ENCODE results near the gene CFAP73. TPM values are rescaled to one million over a fixed set of nuclear protein-coding genes. Genes with fewer than 3 reads are reported as not detected.

Gene CFAP73
- total RNA-seq, 1 donor from 2014 or later = 6.9 TPM

- peak; percentile 32 for DNase-seq
These were observed 7.2 kb upstream of the CFAP73 start for GRCh38 chr12:113142173-113142885.

DNA sequence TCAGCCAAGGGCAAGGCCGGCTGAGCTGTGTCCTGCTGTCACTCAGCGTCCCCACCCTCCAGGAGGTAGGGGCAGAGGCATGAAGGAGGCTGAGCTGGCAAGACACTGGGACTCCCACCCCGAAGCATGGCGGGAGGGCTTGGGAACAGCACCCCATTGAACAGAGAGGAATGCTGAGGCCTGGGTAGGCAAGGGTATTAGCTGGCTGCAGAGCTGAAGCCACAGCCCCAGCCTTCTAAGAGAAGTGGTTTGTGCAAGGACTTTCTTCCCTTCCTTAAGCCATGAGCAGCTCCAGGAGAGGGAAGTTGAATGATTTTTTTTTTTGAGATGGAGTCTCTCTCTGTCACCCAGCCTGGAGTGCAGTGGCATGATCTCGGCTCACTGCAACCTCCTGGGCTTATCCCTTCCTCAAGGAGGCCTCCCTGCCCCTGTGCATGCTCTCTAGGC is 6.6 kb upstream of the CFAP73 start:
- no peak for DNase-seq

DNA sequence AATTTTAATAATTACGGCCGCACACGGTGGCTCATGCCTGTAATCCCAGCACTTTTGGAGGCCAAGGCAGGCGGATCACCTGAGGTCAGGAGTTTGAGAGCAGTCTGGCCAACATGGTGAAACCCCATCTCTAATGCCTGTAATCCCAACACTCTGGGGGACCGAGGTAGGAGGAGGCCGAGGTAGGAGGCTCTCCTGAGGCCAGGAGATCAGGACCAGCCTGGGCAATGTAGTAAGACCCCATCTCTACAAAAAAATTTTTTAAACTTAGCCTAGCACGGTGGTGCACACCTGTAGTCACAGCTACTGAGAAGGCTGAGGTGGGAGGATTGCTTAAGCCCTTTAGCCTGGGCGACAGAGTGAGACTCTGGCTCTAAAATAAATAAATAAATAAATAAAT is 5.6 kb upstream of the CFAP73 start:
- no peak for DNase-seq

- DNase-seq = no peak
These were observed 4.7 kb upstream of the CFAP73 start for GRCh38 chr12:113144806-113145205.

DNA sequence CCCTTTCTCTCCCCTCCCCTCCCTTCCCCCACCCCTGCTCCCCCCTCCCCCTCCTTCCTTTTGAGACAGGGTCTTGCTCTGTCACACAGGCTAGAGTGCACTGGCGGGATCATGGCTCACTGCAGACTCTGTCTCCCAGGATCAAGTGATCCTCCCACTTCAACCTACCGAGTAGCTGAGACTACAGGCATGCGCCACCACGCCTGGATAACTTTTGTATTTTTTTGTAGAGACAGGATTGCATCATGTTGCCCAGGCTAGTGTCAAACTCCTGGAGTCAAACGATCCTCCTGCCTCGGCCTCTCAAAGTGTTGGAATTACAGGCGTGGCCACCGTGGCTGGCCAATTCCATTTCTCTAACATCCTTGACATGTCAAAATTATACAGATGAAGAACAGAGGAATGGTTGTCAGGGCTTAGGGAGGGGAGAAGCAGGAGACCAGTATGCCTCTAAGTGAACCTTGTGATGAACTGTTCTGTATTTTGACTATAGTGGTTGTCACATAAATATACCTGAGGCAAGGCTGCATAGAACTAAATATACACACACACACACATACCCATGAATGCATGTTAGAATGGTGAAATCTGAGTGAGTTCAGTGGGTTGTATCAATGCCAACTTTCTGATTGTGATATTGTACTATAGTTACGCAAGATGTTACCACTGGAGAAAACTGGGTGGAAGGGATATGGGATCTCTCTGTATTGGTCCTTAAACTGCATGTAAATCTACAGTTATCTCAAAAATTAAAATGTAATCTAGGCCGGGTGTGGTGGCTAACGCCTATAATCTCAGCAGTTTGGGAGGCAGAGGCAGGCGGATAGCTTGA is 3.6 kb upstream of the CFAP73 start:
- no peak for DNase-seq

DNA sequence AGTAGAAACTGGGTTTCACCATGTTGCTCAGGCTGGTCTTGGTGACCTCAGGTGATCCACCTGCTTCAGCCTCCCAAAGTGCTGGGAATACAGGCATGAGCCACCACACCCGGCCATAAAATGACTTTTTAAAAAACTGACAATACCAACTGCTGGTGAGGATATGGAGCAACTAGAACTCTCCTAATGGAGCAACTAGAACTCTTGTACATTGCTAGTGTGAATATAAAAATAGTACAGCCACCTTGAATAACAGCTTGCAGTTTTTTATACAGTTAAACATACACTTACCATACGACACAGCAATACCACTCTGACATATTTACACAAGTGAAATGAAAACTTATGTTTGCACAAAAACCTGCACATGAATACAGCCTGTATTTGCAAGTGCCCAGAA is 2.5 kb upstream of the CFAP73 start:
- no peak for DNase-seq

DNA sequence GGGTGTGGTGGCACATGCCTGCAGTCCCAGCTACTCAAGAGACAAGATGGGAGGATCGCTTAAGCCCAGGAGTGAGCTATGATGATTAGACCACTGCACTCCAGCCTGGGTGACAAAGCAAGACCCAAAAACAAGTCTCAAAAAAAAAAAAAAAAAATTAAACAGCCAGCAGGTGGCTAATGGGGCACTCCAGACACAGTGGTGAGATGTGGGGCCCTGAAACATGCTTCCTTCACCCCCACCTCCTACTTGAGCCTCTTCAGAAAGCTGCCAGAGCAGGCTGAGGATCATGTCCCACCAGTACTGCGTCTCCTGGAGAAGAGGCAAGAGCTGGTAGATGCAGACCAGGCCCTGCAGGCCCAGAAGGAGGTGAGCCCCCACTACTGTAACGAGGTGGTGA is 2.1 kb downstream of the CFAP73 start:
- DNase-seq = no peak

- DNase-seq = no peak
These were observed 2.8 kb downstream of the CFAP73 start for GRCh38 chr12:113152196-113152834.

DNA sequence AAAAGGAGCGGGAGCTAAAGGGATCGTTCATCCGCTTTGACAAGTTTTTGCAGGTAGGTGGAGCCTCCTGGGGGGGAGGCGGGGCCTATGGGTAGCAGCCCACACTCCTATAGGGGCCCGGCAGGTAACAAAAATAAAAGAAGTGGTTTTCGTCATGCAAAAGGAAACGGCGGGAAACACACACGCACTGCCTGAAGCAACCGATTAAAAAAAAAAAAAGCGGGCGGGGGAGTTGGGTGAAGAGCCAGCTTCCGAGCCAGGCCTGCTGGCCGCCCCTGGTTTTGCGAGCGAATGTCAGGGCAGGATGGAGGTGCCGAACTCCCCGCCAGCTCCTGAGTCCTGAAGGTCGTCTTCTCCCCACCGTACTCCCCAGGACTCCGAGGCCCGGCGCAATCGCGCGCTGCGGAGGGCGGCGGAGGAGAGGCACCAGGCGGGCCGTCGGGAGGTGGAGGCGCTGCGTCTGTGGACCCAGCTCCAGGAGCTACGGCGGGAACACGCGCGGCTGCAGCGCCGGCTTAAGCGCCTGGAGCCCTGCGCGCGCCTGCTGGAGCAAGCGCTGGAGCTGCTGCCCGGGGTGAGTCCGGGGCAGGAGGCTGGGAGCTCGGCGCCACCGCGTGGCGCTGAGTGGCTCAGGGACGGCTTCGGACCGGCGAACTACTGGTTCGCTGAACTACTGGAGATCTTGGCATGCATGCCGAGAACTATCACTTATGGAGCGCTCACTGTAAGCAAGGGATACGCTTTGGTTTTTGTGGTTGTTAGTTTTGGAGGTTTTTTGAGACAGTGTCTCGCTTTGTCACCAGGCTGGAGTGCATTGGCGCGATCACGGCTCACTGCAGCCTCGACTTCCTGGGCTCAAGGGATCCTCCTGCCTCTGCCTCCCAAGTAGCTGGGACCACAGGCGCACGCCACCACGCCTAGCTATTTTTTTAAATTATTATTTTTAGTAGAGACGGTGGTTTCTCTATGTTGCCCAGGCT is 3.6 kb downstream of the CFAP73 start:
- DNase-seq = peak; percentile 76

DNA sequence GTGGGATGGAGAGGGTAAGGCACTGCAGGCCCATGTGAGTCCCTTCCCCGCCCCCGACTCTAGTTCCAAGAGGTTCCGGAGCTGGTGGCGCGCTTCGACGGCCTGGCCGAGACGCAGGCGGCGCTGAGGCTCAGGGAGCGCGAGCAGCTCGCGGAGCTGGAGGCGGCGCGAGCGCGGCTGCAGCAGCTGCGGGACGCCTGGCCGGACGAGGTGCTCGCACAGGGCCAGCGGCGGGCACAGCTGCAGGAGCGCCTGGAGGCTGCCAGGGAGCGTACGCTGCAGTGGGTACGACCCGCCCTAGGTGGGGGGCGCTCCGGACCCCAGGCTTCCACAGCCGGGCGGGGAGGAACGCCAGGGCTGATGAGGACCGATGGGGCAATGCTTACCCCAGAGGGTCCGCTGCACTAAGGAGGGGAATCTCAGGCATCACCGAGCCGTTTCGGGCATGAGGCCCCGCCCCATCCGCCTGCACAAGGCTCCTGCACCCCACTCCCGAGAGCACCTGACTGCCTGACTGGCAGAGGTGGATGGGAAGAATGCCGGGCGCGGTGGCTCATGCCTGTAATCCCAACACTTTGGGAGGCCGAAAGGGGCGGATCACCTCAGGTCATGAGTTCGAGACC is 4.9 kb downstream of the CFAP73 start:
- DNase-seq = peak; percentile 63

- DNase-seq = no peak
These were observed 5.5 kb downstream of the CFAP73 start for GRCh38 chr12:113155060-113155459.

DNA sequence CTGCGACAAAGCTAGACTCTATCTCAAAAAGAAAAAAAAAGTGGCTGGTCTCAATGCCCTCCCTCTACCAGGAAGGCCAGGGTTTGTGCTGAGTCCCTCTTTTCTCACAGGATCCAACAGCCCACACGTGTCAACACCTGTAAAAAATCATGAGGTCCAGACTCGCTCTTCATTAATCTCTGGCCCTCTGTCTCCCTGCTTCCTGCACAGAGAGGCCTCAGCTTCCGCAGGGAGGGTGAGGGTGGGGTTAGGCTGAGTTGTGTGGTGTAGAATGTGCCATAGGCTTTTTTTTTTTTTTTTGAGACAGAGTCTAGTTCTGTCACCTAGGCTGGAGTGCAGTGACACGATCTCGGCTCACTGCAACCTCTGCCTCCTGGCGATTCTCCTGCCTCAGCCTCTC is 6.1 kb downstream of the CFAP73 start:
- no peak for DNase-seq

GRCh38 chr12:113157218-113157859 is 7.8 kb downstream of the CFAP73 start:
- no peak for DNase-seq

DNA sequence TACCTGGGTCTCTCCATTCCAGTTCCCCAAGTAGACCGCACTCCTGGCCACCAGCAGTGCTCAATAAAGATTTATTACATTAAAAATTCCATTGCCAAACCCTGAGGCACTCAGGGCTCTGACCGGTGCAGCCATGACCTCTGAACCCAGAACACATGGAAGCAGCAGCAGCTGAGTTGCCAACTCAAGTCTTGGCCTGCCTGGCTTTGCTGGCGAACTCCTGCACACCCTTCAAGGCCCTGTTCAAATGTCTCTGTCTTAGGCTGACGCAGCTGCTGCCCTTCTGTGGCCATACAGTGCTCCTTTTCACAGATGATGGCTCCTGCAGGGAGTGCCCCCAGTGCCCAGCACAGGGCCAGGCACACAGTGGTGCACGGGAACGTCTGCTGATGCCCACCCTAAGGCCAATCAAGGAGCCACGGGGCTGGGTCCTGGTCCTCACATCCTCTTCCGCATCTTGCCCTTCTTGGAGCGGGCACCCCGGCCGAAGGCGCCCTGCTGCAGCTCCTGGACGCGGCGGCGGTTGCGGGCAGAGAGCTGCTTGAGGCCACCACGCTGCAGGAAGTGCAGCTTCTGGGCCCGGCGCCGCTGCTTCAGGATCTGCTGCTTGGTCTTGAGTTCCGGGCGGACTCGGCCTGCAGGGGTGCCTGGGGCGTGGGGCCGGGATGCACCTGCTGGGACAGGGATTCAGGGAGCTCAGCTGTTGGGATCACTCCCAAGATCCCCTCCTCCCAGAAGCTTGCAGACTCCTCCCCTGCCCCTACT is 9.1 kb downstream of the CFAP73 start:
- DNase-seq = no peak

DNA sequence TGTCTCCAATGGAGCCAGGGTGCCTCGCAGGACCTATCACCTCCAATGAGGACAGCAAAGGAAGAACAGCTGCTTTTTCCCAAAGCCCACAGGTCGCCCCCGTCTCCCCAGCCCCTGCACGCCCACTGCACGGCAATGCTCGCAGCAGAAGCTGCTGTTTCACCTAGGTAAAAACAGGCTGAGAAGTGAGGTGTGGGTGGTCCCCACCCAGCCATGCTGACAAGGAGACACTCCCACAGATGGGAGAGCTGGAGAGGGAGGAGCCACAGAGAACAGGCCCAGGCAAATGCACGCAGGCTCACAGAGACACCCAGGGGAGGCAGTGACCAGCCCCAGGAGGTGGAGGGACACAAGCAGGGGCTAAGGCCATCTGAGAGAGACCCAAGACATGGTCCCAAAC is 10.4 kb downstream of the CFAP73 start:
- no peak for DNase-seq

DNA sequence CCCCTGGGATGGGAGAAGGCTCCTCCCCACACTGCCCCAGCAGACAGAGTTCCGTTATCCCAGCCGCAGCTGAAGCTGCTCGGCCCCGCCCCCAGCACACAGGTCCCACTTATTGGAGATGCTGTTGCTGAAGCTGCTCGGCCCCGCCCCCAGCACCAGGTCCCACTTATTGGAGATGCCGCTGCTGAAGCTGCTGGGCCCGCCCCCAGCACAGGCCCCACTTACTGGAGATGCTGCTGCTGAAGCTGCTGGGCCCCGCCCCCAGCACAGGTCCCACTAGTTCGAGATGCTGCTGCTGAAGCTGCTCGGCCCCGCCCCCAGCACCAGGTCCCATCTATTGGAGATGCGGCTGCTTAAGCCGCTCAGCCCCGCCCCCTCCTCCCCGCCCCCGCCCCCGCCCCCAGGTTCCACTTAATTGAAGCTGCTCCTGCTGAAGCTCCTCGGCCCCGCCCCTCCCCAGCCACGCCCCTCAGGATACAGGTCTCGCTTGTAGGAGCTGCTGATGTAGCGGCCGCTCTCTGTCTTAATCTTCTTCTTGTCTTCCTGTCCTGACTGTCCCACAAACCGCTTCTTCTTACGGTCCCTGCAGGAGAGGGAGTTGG is 12.0 kb downstream of the CFAP73 start:
- peak; percentile 47 for DNase-seq

DNA sequence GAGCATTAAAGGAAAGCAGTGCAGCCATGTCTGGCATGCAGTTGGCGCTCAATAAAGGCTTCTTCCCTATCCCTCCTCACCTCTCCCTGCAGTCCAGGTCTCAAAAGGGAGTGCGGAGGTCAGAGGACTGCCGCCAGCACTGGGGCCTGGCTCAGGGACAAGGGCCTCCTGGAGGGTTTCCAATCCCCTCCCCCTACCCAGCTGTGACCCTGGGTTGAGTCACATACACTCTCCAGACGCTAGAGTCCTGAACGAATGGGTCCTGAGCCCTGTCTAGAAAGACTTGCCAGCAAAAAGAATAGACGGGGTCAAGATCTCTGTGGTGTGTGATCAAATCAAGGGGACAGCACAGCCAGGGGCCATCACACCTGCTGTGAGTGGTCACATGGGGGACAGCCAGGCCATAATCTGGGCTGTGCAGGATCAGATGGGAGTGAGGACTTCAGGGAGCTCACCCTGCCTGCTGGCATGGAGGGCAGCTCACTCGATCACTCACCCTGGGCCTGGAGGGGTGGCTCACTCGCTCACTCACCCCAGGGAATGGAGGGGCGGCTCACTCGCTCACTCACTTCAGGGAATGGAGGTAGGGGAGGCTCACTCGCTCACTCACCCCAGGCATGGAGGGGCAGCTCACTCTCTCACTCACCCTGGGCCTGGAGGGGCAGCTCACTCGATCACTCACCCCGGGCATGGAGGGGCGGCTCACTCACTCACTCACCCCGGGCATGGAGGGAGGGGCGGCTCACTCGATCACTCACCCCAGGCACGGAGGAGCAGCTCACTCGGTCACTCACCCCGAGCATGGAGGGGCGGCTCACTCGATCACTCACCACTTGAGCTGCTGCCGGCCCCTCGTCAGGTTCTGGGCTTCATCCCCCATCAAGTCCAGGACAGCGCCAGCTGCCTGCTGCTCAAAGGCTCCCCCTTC is 12.8 kb downstream of the CFAP73 start:
- peak; percentile 60 for DNase-seq

- no peak for DNase-seq
These were observed 13.5 kb downstream of the CFAP73 start for GRCh38 chr12:113163030-113163360.

DNA sequence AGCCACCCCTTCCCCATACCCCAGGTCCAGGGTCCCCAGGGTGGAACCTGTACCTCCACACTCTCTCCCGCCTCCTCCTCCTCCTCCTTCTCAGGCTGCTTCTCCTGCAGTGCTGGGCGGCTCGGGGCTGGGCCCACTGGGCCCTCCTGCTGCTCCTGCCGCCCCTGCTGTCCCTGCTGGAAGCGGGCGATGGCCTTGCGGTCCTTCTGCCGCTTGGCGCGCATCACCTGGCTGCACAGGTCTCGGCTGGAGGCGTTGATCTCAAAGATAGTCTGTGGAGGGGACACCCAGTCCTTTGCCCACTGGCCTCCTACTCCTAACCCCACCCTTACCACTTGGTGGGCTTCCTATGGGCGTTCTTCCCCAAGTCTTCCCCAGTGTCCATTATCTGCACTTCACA is 14.5 kb downstream of the CFAP73 start:
- no peak for DNase-seq

Measured in tongue (tissue), 2 donors.